GM21515 (cell line): ENCODE results near the gene MAN1A1.

Experiments used
- ATAC-seq: cut with Tn5 transposase; IDR thresholded peaks from one replicate; pipeline ENCODE4 v1.9.1; 2021; ENCODE audit not compliant: unreplicated experiment

The MAN1A1 gene

DNA sequence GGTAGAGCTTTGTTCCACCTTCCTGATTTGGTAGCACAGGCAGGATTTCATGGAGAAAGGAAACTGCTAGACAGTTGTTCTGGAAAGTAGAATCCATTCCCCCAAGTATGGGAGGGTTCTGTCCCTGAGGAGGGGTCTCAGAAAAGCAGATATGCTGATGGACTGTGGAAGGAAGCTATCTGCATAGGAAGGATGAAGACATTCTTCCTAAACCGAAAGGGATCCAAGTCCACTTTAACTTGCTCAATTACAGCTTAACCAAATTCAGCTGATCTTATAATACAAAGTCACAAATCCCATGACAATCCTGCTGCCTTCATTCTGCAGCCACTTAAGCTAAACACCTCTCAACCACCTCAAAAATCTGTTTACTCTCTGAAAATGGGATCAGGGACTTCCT is 2.6 kb downstream of the MAN1A1 start:
- no peak for ATAC-seq

DNA sequence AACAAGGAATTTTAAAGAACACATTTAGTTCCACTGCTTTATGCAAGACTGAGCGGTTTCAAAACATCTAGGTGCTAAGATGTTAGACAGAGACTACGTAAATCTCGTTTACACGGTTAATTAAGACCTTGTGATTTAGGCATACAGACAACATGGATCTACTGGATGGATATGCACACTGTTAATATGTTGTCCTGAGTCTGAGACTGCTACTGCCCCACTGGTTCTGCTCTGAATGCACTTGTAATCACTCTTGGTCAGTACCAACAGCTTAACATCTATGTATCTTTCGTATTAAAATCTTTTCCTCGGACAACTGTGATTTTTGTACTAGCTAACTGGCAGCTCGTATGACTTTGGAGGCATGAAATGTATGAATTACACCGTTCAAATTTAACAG is 3.1 kb downstream of the MAN1A1 start:
- no peak for ATAC-seq

DNA sequence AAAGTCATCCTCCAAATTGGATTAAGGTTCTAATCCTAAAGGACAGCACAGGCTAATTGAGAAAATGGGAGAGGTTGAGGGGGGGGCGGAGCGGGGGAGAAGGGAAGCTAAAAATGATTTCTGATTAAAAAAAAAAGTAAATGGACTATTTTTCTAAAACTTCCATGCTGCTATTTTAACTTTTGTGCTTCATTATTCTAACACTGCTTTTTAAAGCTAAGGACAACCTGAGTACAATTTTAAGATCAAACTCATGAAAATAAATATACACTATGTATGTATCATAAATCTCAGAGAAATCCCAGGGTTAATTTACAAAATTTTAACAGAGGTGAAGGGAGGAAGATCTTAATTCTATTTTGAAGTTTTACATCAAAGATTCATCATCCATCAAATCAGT is 4.4 kb downstream of the MAN1A1 start:
- no peak for ATAC-seq

DNA sequence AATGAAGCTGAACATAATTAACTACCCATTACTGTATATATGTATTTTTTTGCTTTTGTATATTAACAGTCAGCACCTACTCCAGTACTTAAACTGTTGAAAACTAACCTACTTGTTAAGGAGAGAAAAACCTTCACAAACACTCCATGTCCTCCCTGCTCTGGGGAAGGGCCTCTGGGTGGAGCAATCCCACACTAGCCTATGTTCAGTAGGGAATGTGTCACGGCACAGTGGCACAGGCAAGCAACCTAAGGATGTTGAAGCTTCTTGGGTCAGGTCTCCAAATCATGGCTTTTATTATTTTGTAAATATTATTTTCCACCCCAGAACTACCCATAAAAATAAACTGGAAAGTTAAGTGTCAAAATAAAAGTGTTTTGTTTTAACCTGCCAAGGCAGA is 5.3 kb downstream of the MAN1A1 start:
- no peak for ATAC-seq

DNA sequence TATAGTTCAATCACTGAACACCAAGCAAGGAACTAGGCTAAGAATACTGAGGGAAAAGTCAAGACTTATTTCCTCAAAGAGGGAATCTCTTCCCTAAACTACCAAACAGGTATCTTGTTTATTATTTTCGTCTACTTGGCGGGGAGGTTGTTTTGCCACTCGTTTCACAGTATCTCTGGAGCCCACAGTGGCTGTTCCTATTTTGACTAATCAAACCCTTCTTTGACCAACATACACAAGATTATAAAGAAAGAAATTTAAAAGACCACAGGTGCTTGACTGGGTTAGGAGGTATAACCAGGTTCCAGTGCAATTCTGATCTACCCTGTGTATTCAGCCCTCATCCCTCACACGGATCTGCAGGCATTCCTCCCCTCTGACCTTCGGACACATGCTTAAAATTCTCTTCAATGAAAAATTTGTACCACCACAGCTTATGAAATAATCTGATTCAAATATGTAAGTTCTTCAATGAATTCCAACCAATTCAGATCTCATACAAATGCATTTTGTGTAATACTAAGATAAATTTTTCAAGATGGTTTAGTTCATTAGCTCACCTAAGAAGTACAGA is 5.9 kb downstream of the MAN1A1 start:
- no peak for ATAC-seq

DNA sequence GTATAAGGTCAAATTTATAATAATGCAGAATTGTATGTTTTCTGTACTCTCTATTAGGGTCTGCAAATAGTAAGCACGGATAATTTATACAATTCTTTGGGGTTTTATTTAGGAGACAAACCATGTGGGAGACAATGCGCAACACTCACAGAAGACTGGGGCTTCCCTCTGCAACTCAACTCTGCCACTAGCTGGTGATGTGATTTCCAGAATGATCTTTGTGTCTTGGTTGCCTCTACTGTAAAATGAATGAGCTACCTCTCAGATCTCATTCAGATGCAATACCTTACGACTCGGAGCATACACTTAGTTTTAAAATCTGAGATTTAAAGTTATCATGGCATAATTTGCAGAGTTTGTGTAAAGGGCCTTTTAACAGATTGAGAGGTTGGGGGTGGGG is 6.4 kb downstream of the MAN1A1 start:
- no peak for ATAC-seq

DNA sequence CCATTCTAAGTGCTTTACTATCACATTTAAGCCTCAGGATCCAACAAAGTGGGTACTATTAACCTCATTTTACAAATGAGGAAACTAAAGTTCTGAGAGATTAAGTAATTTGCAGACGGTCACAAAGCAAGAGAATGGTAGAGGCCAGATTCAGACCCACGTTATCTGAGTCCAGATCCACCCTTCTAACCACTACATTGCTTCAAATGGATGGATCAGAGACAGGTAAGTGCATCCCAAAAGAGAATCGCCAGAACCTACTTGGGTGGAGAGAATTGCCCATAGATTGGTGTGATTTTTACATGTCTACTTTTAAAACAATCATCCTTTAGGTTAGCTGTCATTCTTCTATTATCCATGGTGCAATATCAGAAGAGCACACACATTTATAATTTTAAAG is 7.1 kb downstream of the MAN1A1 start:
- ATAC-seq: no peak

DNA sequence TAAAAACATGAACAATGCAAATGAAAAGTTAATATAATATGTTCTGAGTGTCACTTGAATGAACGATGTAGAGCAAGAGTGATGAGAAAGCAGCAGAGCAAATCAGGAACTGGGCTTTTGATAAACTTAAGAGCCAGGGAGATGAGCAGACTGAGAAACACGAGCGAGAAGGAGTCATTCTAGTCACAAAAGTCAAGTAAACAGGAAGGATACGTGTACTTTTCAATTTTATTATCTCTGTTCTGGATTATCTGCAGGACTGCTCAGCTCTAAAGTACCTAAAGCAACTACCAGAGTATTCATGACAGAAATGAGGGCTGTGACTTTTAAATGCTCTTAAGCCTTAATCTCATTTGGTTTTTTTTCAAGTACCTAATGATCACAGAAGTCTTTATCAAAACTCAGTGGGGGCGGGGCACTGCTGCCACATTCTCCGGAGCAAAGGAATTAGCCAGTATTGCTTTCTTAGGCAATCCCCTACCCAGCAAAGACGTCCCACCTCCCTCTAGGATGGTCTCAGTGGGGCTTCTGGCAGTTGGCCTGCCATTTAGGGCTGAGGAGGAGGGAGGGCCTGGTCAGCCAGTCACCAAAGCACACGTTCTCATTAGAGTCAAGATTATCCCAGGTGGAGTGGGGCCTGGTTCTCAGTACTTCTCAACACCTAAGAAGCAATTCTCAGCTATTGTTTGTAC is 8.6 kb downstream of the MAN1A1 start:
- ATAC-seq: no peak

DNA sequence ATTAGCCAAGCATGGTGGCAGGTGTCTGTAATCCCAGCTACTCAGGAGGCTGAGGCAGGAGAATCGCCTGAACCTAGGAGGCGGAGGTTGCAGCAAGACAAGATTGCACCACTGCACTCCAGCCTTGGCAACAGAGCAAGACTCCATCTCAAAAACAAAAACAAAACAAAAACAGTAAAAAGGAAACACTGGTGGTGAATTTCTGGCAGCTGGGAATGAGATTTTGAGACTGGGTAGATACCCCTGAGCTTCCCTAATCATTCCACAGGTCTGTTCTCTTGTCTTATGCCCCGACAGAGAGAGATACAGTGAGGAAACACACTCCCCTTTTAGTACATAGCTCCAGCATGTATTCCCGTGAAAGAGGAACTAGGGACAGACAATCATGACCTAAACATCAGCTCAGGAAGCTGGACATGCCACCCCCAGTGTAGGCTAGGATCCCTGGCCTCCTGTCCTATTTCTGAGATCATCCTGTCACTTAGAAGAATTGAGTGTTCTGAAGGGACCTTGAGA is 9.6 kb downstream of the MAN1A1 start:
- ATAC-seq: no peak

DNA sequence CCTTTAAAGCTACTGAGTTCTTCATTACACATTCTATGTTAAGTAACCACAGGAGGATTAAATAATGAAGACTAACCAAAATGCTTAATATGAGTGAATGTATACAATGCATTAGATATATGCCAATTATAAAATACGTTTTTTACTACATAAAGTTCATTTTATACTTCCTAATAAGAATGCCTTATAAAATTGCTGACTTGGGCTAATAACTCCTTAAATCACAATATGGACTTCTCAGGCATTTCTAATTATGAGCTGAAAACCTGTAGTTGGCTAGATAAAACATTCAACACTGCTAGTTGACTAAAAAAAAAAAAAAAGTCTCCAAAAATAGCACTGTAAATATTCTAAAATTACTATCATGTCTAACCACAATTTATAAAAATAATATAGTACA is 11.8 kb downstream of the MAN1A1 start:
- ATAC-seq: no peak

DNA sequence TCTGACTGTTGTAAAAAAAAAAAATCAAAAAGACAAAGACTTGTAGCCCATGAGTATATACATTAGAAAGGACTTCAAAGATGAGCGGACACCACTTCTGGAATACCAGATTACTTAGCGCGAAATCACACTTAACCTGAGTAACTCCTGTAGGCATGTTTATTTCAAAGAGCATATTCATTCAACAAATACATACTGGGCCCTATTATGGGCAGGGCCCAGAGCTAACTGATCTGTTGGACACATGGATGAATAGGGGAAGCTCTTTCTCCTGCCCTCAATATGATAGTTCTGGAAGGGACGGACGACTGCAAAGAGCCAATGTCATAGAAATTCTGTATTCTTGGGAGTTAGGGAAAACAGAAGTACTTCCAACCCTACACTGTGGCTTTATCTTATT is 12.3 kb downstream of the MAN1A1 start:
- no peak for ATAC-seq

DNA sequence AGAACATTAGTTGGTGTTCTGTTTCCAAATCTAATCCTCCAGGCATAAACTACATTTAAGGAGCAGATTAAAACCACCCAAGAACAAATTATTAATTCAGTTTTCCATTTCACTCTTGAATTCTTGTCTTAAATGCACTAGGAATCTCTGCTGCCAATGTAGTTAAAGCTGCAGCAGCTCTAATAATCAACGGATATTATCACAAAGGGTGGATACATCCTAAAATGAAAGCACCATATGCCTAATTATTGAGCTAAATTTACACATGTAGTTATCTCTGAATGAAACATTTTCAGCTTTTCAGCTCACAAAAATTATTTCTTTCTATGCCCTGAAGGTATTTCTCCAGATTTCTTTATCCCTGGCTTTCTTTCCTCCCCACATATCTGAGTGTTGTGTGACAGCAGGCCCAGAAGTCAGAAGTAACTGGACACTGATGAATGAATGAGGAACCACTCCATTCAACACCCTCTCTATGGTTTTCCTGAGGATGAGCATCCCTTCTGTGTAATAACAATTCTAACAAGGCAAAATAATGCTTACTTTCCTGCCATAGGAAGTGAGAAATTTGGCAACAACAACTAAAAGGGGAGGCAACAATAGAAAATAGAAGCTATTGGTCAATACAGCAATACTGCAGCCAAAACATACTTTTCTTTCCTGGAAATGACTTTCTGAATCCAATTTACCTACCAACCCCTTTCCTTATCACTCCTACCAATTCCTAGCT is 14.9 kb downstream of the MAN1A1 start:
- no peak for ATAC-seq

DNA sequence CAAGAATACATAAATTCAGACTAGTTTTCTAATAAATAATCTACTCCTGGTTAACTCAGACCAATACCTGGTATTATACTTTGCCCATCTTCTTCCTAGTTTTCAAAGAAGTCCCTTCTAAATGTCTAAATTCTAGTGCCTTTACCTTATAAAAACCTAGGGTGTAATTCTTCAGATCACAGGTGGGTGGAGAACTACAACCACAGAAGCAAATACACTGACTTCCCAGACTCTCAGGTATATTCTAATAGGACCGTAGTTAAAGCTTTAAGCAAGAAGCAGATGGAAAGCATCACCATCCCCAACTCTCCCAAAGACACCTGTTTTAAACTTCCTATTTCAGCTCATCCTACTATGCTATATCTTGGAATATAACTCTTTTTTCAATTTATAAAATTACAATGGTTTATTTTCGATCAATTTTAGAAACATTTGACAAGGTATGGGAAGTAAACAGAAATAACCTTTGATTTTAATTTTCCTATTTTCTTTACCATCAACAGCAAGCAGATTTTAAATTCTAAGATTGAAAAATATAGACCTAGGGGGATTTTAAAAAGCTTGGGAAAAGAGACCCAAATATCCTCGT is 15.8 kb downstream of the MAN1A1 start:
- no peak for ATAC-seq

DNA sequence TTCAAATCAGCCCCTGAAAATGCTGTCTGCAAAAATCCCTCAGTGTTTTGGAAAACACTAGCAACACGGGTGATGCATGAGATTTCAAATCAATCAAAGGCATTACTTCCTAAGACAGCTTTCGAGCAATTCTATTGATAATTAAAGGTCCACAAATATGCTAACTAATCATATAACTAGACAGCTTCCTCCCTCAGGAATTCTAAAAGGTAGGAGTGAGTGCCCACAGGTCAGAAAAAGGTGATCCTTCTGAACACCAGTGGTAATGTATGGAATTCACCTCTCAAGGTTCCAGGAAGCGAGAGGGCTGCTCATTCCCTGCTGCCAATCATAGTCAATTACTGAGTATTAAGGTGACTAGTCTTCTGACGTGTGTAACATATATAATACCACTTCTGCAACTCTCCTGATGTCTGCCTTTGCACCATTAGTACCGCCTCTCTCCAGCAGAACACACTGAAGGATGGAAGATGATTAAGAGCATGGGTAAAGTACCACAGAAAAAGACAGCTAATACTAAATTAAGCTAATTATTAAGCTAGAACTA is 16.4 kb downstream of the MAN1A1 start:
- no peak for ATAC-seq

DNA sequence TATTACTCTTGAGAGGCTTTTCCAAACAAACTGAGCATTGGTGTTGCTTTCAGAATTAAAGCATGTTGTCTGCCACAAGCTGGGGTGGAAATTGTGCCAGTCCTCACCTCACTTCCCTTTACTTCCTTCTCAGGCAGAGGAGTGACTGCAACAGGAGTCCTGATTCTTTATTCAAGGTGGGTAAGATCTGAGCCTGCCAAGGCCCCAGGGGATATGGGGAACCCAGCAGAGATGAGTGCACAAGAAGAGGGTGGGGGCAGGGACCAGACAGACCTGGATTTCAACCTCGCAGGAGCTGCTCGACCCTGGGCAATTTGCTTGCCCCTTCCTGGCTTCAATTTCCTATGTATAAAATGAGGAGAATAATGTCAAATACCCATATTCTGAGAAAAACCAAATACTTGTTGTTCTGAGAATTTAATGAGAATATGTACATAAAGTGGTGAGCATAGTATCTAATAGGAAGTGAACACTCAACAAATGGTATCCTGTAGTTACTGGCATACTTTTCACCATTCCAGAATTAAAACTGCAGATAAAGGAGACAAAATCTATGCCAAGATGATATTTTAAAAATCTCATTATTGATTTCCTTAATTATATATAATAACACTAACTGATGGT is 17.8 kb downstream of the MAN1A1 start:
- ATAC-seq: no peak

DNA sequence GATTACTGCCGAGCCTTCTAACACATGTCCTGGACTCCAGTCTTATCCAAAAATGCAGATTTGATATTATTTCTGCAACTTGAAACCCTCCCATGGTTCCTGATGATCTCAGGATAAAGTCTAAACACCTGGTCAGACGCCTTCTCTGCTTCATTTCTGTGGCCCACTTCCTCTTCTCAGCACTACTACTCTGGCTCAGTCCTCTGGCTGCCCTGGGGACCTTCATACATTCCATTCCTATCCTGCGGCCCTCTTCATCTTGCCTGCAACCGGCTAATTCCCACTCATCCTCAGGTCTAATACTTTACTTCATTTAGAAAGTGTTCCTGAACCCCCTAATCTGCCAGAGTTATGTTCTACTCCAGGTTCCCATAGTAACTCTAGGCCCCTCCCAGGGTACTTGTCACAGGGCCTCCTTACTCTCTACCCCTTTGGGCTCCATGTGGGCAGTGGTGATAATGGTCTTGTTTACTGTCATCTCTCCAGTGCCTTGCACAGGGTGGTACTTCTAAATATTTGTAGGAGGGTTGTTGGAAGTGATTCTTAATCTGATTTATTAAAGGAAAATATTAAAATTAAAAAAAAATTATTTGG is 18.9 kb downstream of the MAN1A1 start:
- no peak for ATAC-seq

DNA sequence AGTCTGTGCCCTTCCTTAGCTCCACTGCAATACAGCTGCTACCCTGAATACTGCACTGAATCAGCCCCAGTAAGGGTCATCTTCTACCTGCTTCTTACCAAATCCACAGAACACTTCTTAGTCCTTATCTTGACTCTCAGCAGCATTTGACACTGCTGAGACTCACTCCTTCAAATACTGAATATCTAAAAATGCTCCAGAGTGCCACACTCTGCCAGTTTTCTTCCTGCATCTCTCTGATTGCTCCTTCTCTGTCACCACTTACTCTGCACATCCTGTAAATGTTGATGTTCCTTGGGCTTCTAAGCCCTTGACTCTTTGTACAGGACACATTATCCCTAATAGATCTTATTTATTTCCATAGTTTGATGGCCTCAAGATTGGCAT is 19.8 kb downstream of the MAN1A1 start:
- no peak for ATAC-seq

DNA sequence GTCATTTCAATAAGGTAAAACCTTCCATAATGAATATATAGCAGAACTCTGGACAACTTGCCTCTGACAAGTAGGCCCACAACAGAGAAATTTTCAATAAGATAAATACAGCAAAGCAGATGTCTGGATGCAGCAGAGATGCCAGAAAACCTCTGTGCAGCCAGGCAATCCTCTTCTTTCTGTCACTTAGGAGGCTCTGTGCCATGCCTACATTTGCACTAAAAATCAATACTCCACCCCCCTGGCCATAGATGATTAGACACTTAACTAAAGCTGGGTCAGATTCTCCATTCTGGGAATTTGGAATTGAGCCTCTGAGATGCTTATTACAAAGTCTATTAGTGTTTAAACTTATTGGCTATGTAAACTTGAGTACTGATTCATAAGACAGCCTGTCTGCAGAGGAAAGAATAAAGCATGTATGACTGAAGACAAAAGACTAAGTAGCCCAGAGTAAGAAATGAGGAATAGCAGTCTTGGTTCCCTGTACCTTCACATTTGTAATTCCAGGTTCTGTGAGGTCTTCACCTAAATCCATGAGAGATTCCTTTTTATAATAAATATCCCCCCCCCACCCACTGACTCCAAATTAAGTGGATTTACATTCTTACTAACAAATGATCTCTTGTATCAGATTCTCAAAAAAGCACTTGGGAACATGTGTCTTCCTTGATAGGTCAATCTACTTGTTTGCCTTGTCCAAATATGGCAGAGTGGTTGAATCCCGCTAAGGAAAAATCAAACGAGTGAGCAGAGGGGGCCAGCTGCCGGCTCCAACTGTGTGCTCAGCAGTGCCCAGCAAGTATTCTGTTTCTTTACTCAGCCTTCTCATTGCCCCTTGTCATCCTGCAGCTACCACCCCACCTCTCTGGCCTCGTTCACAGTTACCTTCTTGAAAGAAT is 20.4 kb downstream of the MAN1A1 start:
- no peak for ATAC-seq

DNA sequence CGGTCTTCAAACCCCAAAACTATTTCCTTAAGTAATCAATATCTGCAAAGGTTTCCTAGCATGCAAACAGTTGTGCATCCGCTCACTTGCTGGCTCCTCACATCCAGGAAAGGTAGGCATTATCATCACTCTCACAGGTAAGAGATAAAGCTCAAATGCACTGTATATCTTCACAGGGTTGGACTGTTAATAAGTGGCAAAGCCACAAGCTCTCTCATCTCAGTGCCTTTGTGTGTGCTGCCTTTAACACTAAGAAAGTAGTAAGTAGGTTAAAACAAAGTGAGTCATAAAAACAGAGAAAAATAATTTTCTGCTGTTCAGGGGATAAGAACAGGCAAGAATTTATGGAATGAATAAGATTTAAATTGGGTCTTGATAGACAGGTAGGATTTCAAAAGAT is 21.3 kb downstream of the MAN1A1 start:
- no peak for ATAC-seq

DNA sequence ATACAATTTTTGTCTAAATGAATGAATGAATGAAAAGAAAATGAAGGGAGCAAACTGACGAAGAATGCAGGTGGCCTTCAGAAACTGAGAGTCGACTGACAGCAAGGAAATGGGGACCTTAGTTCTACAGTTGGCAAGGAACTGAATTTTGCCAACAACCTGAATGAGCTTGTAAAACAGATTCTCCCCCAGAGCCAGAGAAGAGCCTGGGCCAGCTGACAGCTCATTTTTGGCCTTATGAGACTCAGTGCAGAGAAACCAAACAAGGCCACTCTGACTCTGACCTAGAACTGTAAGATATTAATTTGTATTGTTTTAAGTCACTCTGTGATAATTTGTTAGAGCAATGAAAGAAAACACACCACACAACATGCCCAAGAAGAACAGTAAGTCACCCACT is 21.8 kb downstream of the MAN1A1 start:
- ATAC-seq: no peak
